ENCODE results near the gene GAS2. TPM values are rescaled to one million over a fixed set of nuclear protein-coding genes. Genes with fewer than 3 reads are reported as not detected.
A peak's percentile ranks its signal among the peaks of the same experiment; 100 is the strongest.

Gene GAS2
- total and polyA plus RNA-seq, 11 donors = 2.7 to 23.0 (median 10.8) TPM

DNA sequence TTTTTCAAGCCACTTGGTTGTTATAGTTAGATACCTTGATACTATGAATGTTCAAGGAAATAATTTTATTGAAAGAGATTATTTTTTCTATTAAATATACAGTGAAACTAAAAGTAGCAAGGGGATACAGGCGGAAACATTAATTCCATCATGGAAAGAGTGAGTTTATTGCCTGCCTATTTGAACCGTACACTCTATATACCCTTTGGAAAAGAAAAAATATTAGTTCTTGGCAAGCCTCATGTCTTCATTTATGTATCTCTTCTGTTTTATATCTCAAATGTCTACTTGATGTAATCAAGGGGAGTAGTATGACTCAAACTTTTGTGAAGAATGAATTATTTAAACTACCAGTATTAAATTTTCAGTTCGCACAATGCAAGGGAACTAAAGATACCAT is 54.0 kb downstream of the GAS2 start:
- H3K4me3 ChIP-seq = no peak overlapping the region
- no peaks in the 10 kb centered on the region for H3K36me3 ChIP-seq
- no peak for ATAC-seq
- peaks cover 0 to 10% (median 0%) of the 10 kb centered on the region in 12 donors for H3K4me1 ChIP-seq
- peaks cover 0 to 27% (median 0%) of the 10 kb centered on the region in 12 donors for H3K9me3 ChIP-seq
- no peak for TF ChIP-seq POLR2A (IDR thresholded peaks at IDR 0.05)
- TF ChIP-seq, protein P1, sequence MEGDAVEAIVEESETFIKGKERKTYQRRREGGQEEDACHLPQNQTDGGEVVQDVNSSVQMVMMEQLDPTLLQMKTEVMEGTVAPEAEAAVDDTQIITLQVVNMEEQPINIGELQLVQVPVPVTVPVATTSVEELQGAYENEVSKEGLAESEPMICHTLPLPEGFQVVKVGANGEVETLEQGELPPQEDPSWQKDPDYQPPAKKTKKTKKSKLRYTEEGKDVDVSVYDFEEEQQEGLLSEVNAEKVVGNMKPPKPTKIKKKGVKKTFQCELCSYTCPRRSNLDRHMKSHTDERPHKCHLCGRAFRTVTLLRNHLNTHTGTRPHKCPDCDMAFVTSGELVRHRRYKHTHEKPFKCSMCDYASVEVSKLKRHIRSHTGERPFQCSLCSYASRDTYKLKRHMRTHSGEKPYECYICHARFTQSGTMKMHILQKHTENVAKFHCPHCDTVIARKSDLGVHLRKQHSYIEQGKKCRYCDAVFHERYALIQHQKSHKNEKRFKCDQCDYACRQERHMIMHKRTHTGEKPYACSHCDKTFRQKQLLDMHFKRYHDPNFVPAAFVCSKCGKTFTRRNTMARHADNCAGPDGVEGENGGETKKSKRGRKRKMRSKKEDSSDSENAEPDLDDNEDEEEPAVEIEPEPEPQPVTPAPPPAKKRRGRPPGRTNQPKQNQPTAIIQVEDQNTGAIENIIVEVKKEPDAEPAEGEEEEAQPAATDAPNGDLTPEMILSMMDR (IDR thresholded peaks at IDR 0.05) = no peak
- no peak overlapping the region for H3K27ac ChIP-seq
- intact Hi-C loops (cut with DNase I) = loop anchor here in 2 of 10 donors (10.0 kb wide), 2 partner anchors 46 to 56 kb away; partner anchors contain the start of gene GAS2 (in 1 of the 2)
- WGBS, 4 donors = 80 to 91% (median 87%) methylated on average over 3 of the region's 3 CpGs
- no peak for DNase-seq
- H3K27me3 ChIP-seq = no peaks in the 10 kb centered on the region

GRCh38 chr11:22723274-22723673 is 56.9 kb downstream of the GAS2 start:
- WGBS, 4 donors = 84 to 92% (median 90%) methylated on average over 3 of the region's 3 CpGs
- DNase-seq (no peak), ATAC-seq (no peak)
- Histone ChIP-seq H3K27me3 (no peaks in the 10 kb centered on the region), H3K4me3 (no peak overlapping the region), H3K4me1 (peaks cover 0 to 16% (median 0%) of the 10 kb centered on the region in 12 donors), H3K27ac (no peak overlapping the region), H3K36me3 (no peaks in the 10 kb centered on the region), H3K9me3 (no peaks in the 10 kb centered on the region)
- intact Hi-C loops (cut with DNase I) = loop anchor here in 2 of 10 donors (10.0 kb wide), 2 partner anchors 48 to 58 kb away; partner anchors contain the start of gene GAS2 (in 1 of the 2)
- TF ChIP-seq POLR2A (IDR thresholded peaks at IDR 0.05) = no peak
- TF ChIP-seq, protein P1 (IDR thresholded peaks at IDR 0.05) = no peak

- no peak for DNase-seq
- peak overlapping the region; percentile 16 to 83 (median 61) for H3K27ac ChIP-seq
- 8 to 18% (median 16%) methylated on average over 3 of the region's 3 CpGs for WGBS, 4 donors
- no peaks in the 10 kb centered on the region for H3K9me3 ChIP-seq
- H3K4me1 ChIP-seq = peaks cover 0 to 16% (median 0%) of the 10 kb centered on the region in 12 donors
- intact Hi-C loops (cut with DNase I) = loop anchor here in 6 of 10 donors (5.0 to 10.0 kb wide), 5 partner anchors 50 to 98 kb away; partner anchors contain the start of genes GAS2 (in 3 of the 6) and FANCF (in 1 of the 6)
- no peaks in the 10 kb centered on the region for H3K36me3 ChIP-seq
- H3K4me3 ChIP-seq = no peak overlapping the region
- peak; percentile 78 to 90 (median 84) for ATAC-seq
- no peaks in the 10 kb centered on the region for H3K27me3 ChIP-seq
- no peak for TF ChIP-seq POLR2A (IDR thresholded peaks at IDR 0.05)
These were observed 58.7 kb downstream of the GAS2 start for GRCh38 chr11:22725079-22725478.

DNA sequence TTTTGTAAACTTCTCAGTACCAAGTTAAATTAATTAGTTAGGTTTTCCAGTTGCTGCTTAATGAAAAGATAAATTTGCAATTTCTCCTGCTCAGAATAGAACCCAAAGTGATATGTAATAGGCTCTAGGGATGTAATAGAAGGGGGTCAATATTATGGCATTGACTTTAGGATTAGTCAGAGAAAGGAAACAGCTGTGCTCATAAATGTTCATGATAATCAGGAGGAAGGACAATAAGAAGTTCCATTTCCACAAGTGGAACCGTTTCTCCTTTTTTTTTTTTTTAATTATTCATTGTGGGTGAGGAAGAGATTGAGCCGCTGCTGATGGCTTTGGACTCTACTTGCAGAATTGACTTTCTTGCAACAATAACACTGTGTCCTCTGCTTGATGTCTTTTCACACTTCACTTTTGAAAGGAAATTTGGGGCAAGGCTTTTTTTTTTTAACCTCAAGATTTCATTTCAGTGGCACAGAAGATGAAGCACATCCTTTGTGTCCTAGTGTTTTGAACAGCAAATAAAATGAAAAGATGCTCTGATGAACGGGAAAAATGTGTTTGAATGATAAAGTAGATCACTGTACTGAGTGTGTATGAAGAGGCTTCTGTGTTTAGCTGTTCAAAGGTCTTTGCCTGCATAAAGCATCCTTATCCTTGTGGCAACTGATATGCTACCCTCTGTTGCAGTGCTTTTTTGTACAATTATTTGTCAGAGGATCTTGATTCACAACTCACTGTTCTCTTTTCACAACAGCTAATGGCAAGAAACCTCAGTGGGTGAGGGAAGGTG is 62.4 kb downstream of the GAS2 start:
- Histone ChIP-seq H3K36me3 (no peaks in the 10 kb centered on the region), H3K27me3 (no peaks in the 10 kb centered on the region), H3K9me3 (no peaks in the 10 kb centered on the region), H3K4me1 (peaks cover 0 to 16% (median 0%) of the 10 kb centered on the region in 12 donors), H3K27ac (no peak overlapping the region), H3K4me3 (no peak overlapping the region)
- ATAC-seq = no peak
- TF ChIP-seq POLR2A (IDR thresholded peaks at IDR 0.05) = no peak
- TF ChIP-seq, protein P1 (IDR thresholded peaks at IDR 0.05) = no peak
- intact Hi-C loops (cut with DNase I) = loop anchor here in 7 of 10 donors (2.0 to 10.0 kb wide), 6 partner anchors 54 to 101 kb away; partner anchors contain the start of genes GAS2 (in 3 of the 7) and FANCF (in 1 of the 7)
- WGBS, 4 donors = 32 to 50% (median 36%) methylated on average over 3 of the region's 3 CpGs
- no peak for DNase-seq
